Stimulated activated CD4-positive, alpha-beta T cell treated with anti-CD3 and anti-CD28 coated beads, Interleukin-4, amount 100 ng/mL, for 48 hours (primary cell): ENCODE measurements around the gene UBE2B.

ENCODE experiments used
- DNase-seq, 2 donors: peaks; one replicate each; pipeline ENCODE4 v3.0.0-alpha.2; 2020; ENCODE audit warnings: low read depth in 2 of 2

Gene UBE2B

DNA sequence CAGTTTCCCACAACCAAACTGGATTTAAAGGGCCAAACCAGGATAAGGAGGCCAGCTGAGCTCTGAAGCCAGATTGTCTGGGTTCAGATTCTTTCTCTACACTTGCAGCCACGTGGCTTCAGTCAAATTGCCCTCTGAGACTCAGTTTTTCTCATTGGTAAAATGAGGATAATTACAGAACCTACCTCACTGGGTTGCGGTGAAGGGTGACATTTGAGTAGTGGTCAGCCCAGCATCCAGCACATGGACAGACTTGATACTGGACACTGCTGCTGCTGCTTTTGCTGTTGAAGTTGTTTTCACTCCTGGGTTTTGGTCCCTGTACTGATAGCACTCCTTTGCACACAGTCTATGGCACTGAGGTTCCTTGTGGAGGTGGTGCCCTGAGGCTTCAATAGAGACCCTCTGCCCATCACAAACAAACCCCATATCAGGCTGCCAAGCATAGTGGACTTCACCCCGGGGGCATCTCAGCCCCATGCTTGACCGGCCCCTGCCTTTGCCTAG is 66.0 kb downstream of the UBE2B start:
- DNase-seq = no peak

- DNase-seq = no peak
Measured at GRCh38 chr5:134437847-134438581, 66.6 kb downstream of the UBE2B start.

- DNase-seq = no peak
Measured at GRCh38 chr5:134438721-134439123, 67.4 kb downstream of the UBE2B start.

DNA sequence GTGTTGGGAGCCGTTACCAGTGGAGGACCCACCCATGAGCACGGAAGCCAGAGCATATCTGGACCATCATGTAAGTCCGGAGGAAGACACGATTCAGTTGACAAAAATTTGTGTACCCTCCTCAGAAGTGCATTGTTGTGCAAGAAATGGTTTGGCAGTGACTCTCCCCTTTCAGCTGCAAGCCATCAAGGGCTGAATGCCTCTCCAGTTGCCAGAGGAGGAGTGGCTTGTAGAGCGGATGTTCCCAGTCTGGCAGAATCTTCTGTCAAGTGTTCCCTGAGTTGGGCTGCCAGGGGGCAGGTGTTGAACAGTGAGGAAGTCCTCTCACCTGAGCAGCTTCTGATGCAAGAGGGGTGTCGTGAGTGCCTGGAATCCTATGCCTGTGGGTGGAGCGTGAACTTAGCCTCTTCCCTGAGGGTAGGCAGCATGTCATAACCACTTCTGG is 67.9 kb downstream of the UBE2B start:
- no peak for DNase-seq

- no peak for DNase-seq
Measured at GRCh38 chr5:134440201-134440755, 68.9 kb downstream of the UBE2B start.
